Measurements from ENCODE around the gene KANK2.

GRCh38 chr19:11145536-11145924 is 51.8 kb downstream of the KANK2 start:
- TF ChIP-seq POLR2A (IDR thresholded peaks at IDR 0.05; ENCODE audit: low read depth, low read length) (no peak), POLR2AphosphoS5 (IDR thresholded peaks at IDR 0.05; ENCODE audit: low read depth, low read length) (no peak)

Measured in GM12892 (cell line).